HepG2 (cell line): ENCODE results near the gene CDCP1. TPM values are rescaled to one million over a fixed set of nuclear protein-coding genes. Genes with fewer than 3 reads are reported as not detected.

Source experiments
- ATAC-seq: fragments of 200-7000 bp; cut with Tn5 transposase; 3 replicates; pipeline ENCODE4 v1.9.1; 2020; ENCODE audit warnings: mild to moderate bottlenecking, moderate library complexity
- BruUV-seq: library from RNA; stranded (reverse); fragments of 400-500 nt; replicated peaks from 2 replicates; lab custom pipeline; 2021; lab: Mats Ljungman, UMichigan
- CTCF ChIA-PET: fragments of 300-600 bp; formaldehyde crosslinking; extraction: SDS; loops from one replicate; lab custom pipeline; 2021; ENCODE audit warnings: low total read pairs, inconsistent platforms, low intra/inter-chr PET ratio; lab: Yijun Ruan, JAX
- POLR2A ChIA-PET: fragments of 350-600 bp; sonication (Branson Sonifier 250); formaldehyde crosslinking; loops from one replicate; lab custom pipeline; 2020; ENCODE audit warnings: antibody characterized with exemption, inconsistent platforms; lab: Yijun Ruan, JAX
- DNase-seq: peaks from one replicate; pipeline ENCODE4 v3.0.0-alpha.2; 2015; ENCODE audit warnings: low spot score
- FAIRE-seq: peaks from 3 replicates; lab custom pipeline; 2011; peaks lifted over from hg19 to GRCh38; lab: Jason Lieb, UNC
- H2AFZ ChIP-seq: one replicate; pipeline ENCODE4 v1.6.1; 2011; ENCODE audit warnings: low read length, inconsistent platforms
- H3K27ac ChIP-seq: fragments of 300-600 bp; 3 replicates; pipeline ENCODE4 v1.8.0; 2011; ENCODE audit warnings: mixed run types, mild to moderate bottlenecking, mixed read lengths, low read length, inconsistent platforms; ENCODE audit not compliant: insufficient read depth; ENCODE audit errors: extremely low read length
- H3K27me3 ChIP-seq, 2 experiments: fragments of 200-600 bp in 1 of 2; 2 replicates in 1 of 2; 3 replicates in 1 of 2; pipeline versions ENCODE4 v1.6.0 to v1.8.0; 2011; ENCODE audit warnings: low read length in 2 of 2, mild to moderate bottlenecking in 2 of 2, moderate library complexity in 2 of 2, inconsistent platforms in 1 of 2; ENCODE audit not compliant: insufficient read depth in 2 of 2, control insufficient read depth in 1 of 2
- H3K36me3 ChIP-seq, 2 experiments: fragments of 200-600 bp in 1 of 2; replicated peaks in 1 of 2; 2 replicates in 1 of 2; 3 replicates in 1 of 2; pipeline versions ENCODE4 v1.5.1 to v1.8.0; 2011; ENCODE audit warnings: low read length in 2 of 2, inconsistent platforms in 1 of 2; ENCODE audit not compliant: insufficient read depth in 2 of 2, control insufficient read depth in 1 of 2
- H3K4me1 ChIP-seq: 2 replicates; pipeline ENCODE4 v1.5.1; 2012; ENCODE audit warnings: low read length, inconsistent platforms; ENCODE audit not compliant: insufficient read depth
- H3K4me2 ChIP-seq: 2 replicates; pipeline ENCODE4 v1.6.0; 2011; ENCODE audit warnings: low read depth, low read length, inconsistent platforms
- H3K4me3 ChIP-seq, 3 experiments: fragments of 200-600 bp in 1 of 3; sonication (generic), shearing (Covaris generic) in 1 of 3; replicated peaks in 1 of 3; 2 replicates each; pipeline ENCODE4 v1.5.1; 2011 to 2016; ENCODE audit warnings: low read length in 3 of 3, inconsistent platforms in 2 of 3, low read depth in 2 of 3, mild to moderate bottlenecking in 2 of 3, control low read depth in 1 of 3, mixed read lengths in 1 of 3; ENCODE audit not compliant: insufficient read depth in 1 of 3
- H3K79me2 ChIP-seq: one replicate; pipeline ENCODE4 v1.6.1; 2011; ENCODE audit warnings: low read length, inconsistent platforms; ENCODE audit not compliant: insufficient read depth
- H3K9ac ChIP-seq: 2 replicates; pipeline ENCODE4 v1.6.0; 2011; ENCODE audit warnings: mild to moderate bottlenecking, low read depth, low read length, inconsistent platforms; ENCODE audit not compliant: insufficient read depth
- H3K9me3 ChIP-seq: 2 replicates; pipeline ENCODE4 v1.5.1; 2012; ENCODE audit warnings: mild to moderate bottlenecking, low read length
- H4K20me1 ChIP-seq: 2 replicates; pipeline ENCODE4 v1.6.0; 2011; ENCODE audit warnings: inconsistent platforms, mild to moderate bottlenecking, low read length, moderate library complexity; ENCODE audit not compliant: insufficient read depth
- TERF1 ChIP-seq: sonication (generic); formaldehyde crosslinking; IDR thresholded peaks from 2 replicates; pipeline ENCODE4 v1.8.0; 2022; ENCODE audit warnings: mild to moderate bottlenecking, missing genetic modification reagents, moderate library complexity
- ZNF430 ChIP-seq: sonication (generic); formaldehyde crosslinking; IDR thresholded peaks from 2 replicates; pipeline ENCODE4 v1.9.0; 2021; ENCODE audit warnings: mild to moderate bottlenecking, missing genetic modification reagents
- ZNF574 ChIP-seq: sonication (generic); formaldehyde crosslinking; IDR thresholded peaks from 2 replicates; pipeline ENCODE4 v1.4.0; 2020; ENCODE audit warnings: missing genetic modification reagents
- ZNF619 ChIP-seq: sonication (generic); formaldehyde crosslinking; IDR thresholded peaks from 2 replicates; pipeline ENCODE4 v1.4.0; 2020; ENCODE audit warnings: mild to moderate bottlenecking, missing genetic modification reagents
- WGBS: methylation state at CpG from one replicate; pipeline ENCODE4 v1.1.6; 2017; ENCODE audit warnings: low lambda C conversion rate; 5-methylcytosine and 5-hydroxymethylcytosine counted together
- in situ Hi-C: cut with HindIII; loops from 2 replicates; pipeline ENCODE4 v1.10.0; 2017; ENCODE audit warnings: low pct_unique_long_range_greater_than_20kb; ENCODE audit not compliant: extremely low pct_ligation_motif_present
- intact Hi-C: fragments of 100-400 bp; cut with micrococcal nuclease; formaldehyde crosslinking; loops from one replicate; pipeline ENCODE4 v1.10.0; 2022; ENCODE audit not compliant: unreplicated experiment
- polyA plus RNA-seq, 8 experiments: library from polyadenylated mRNA; depleted of rRNA in 3 of 8; stranded (reverse) in 7 of 8; unstranded in 1 of 8; fragments of >200 nt; fragmentation: Illumina TruSeq in 4 of 8; extraction: Trizol in 4 of 8; gene quantifications; 2 replicates each; pipeline versions ENCODE4 v1.2.1 to v1.2.3, GENCODE V29; 2011 to 2016; ENCODE audit warnings: low read depth in 4 of 8, missing spikeins in 1 of 8, mixed read lengths in 1 of 8; ENCODE audit not compliant: insufficient read depth in 1 of 8
- total RNA-seq, 5 experiments: library from RNA; depleted of rRNA; stranded (reverse); fragments of >200 nt; fragmentation: Illumina TruSeq; extraction: Trizol; gene quantifications; 2 replicates each; pipeline ENCODE4 v1.2.3, GENCODE V29; 2016; ENCODE audit warnings: low read depth in 1 of 5

The CDCP1 gene
- total and polyA plus RNA-seq, 2 of the 13 experiments (the other 11 are each of a cell fraction or from before 2014, with no cell fraction given), result 0.11 to 0.18 TPM

- DNase-seq, result no peak
- no peak for ATAC-seq
- in situ Hi-C loops (no loop called here), intact Hi-C loops (loop anchor here (5.0 kb wide), 1 partner anchor 128 kb away; no protein-coding TSS in a partner anchor)
- Histone ChIP-seq H3K79me2 (no peaks in the 10 kb centered on the region), H4K20me1 (no peaks in the 10 kb centered on the region), H3K9ac (no peak overlapping the region)
- POLR2A ChIA-PET, result no interaction called here
- FAIRE-seq, result no peak
- BruUV-seq, result no TSS peak
- TF ChIP-seq ZNF574 (CRISPR knock-in tag) (no peak), ZNF430 (CRISPR knock-in tag) (no peak), ZNF619 (CRISPR knock-in tag) (no peak), TERF1 (no peak)
- TF ChIP-seq, all 625 proteins: peak for 0
- Histone ChIP-seq H3K27ac (no peak overlapping the region), H3K4me2 (no peak overlapping the region), H2AFZ (no peak overlapping the region), H3K9me3 (no peaks in the 10 kb centered on the region), H3K4me1 (no peaks in the 10 kb centered on the region), H3K4me3 (no peak overlapping the region), H3K27me3 (peaks cover 0 to 5% of the 10 kb centered on the region in 2 experiments; a peak in 1 of 5 replicates), H3K36me3 (no peaks in the 10 kb centered on the region)
- CTCF ChIA-PET, result no interaction called here
- 6% methylated on average over 3 of the region's 3 CpGs for WGBS
Observed at GRCh38 chr3:45170096-45170495, 23.9 kb upstream of the CDCP1 start.
